Measurements from ENCODE around the gene MAPRE3. TPM values are rescaled to one million over a fixed set of nuclear protein-coding genes. Genes with fewer than 3 reads are reported as not detected.

MAPRE3 gene
- polyA plus RNA-seq, 2 donors: 7.4 to 13.4 TPM

GRCh38 chr2:27019459-27019858 lies 49.0 kb downstream of the MAPRE3 start:
- no peak overlapping the region for H3K27ac ChIP-seq (ENCODE audit: low read depth in 2 of 2, low read length in 1 of 2)
- H3K36me3 ChIP-seq (ENCODE audit: control insufficient read depth in 2 of 2, insufficient read depth in 2 of 2, low read length in 1 of 2): peaks cover 0 to 4% of the 10 kb centered on the region in 2 donors
- H3K4me1 ChIP-seq (ENCODE audit: control insufficient read depth in 2 of 2, insufficient read depth in 2 of 2, low read length in 1 of 2): peaks cover 5 to 6% of the 10 kb centered on the region in 2 donors
- no peaks in the 10 kb centered on the region for H3K9me3 ChIP-seq (ENCODE audit: control insufficient read depth in 2 of 2, insufficient read depth in 1 of 2, low read depth in 1 of 2, low read length in 1 of 2)
- no peak overlapping the region for H3K4me3 ChIP-seq (ENCODE audit: low read depth in 1 of 2, low read length in 2 of 2)
- H3K27me3 ChIP-seq (ENCODE audit: control insufficient read depth in 1 of 2, insufficient read depth in 2 of 2, low read length in 2 of 2): no peaks in the 10 kb centered on the region
- 93% methylated on average over 9 of the region's 9 CpGs for whole genome bisulfite sequencing, 2 donors

GRCh38 chr2:27019931-27020855 lies 49.8 kb downstream of the MAPRE3 start:
- Histone ChIP-seq H3K27me3 (ENCODE audit: control insufficient read depth in 1 of 2, insufficient read depth in 2 of 2, low read length in 2 of 2) (no peaks in the 10 kb centered on the region), H3K4me3 (ENCODE audit: low read depth in 1 of 2, low read length in 2 of 2) (no peak overlapping the region), H3K4me1 (ENCODE audit: control insufficient read depth in 2 of 2, insufficient read depth in 2 of 2, low read length in 1 of 2) (peaks cover 5 to 6% of the 10 kb centered on the region in 2 donors), H3K36me3 (ENCODE audit: control insufficient read depth in 2 of 2, insufficient read depth in 2 of 2, low read length in 1 of 2) (peaks cover 5 to 8% of the 10 kb centered on the region in 2 donors), H3K9me3 (ENCODE audit: control insufficient read depth in 2 of 2, insufficient read depth in 1 of 2, low read depth in 1 of 2, low read length in 1 of 2) (no peaks in the 10 kb centered on the region), H3K27ac (ENCODE audit: low read depth in 2 of 2, low read length in 1 of 2) (no peak overlapping the region)
- 64 to 77% methylated on average over 9 of the region's 9 CpGs for WGBS, 2 donors

GRCh38 chr2:27021253-27022049 lies 51.0 kb downstream of the MAPRE3 start:
- no peak overlapping the region for H3K4me3 ChIP-seq (ENCODE audit: low read depth in 1 of 2, low read length in 2 of 2)
- H3K36me3 ChIP-seq (ENCODE audit: control insufficient read depth in 2 of 2, insufficient read depth in 2 of 2, low read length in 1 of 2): peaks cover 8 to 14% of the 10 kb centered on the region in 2 donors
- no peaks in the 10 kb centered on the region for H3K27me3 ChIP-seq (ENCODE audit: control insufficient read depth in 1 of 2, insufficient read depth in 2 of 2, low read length in 2 of 2)
- H3K4me1 ChIP-seq (ENCODE audit: control insufficient read depth in 2 of 2, insufficient read depth in 2 of 2, low read length in 1 of 2): peaks cover 3 to 5% of the 10 kb centered on the region in 2 donors
- H3K27ac ChIP-seq (ENCODE audit: low read depth in 2 of 2, low read length in 1 of 2): no peak overlapping the region
- 57 to 64% methylated on average over 11 of the region's 11 CpGs for WGBS, 2 donors
- H3K9me3 ChIP-seq (ENCODE audit: control insufficient read depth in 2 of 2, insufficient read depth in 1 of 2, low read depth in 1 of 2, low read length in 1 of 2): no peaks in the 10 kb centered on the region

GRCh38 chr2:27023740-27024139 lies 53.3 kb downstream of the MAPRE3 start:
- Histone ChIP-seq H3K36me3 (ENCODE audit: control insufficient read depth in 2 of 2, insufficient read depth in 2 of 2, low read length in 1 of 2) (peaks cover 8 to 18% of the 10 kb centered on the region in 2 donors), H3K27ac (ENCODE audit: low read depth in 2 of 2, low read length in 1 of 2) (no peak overlapping the region), H3K4me3 (ENCODE audit: low read depth in 1 of 2, low read length in 2 of 2) (no peak overlapping the region), H3K9me3 (ENCODE audit: control insufficient read depth in 2 of 2, insufficient read depth in 1 of 2, low read depth in 1 of 2, low read length in 1 of 2) (no peaks in the 10 kb centered on the region), H3K27me3 (ENCODE audit: control insufficient read depth in 1 of 2, insufficient read depth in 2 of 2, low read length in 2 of 2) (no peaks in the 10 kb centered on the region), H3K4me1 (ENCODE audit: control insufficient read depth in 2 of 2, insufficient read depth in 2 of 2, low read length in 1 of 2) (peaks cover 3 to 5% of the 10 kb centered on the region in 2 donors)
- 91 to 92% methylated on average over 7 of the region's 7 CpGs for WGBS, 2 donors

- WGBS, 2 donors: 82 to 84% methylated on average over 18 of the region's 18 CpGs
- H3K36me3 ChIP-seq (ENCODE audit: control insufficient read depth in 2 of 2, insufficient read depth in 2 of 2, low read length in 1 of 2): peaks cover 8 to 18% of the 10 kb centered on the region in 2 donors
Observed at GRCh38 chr2:27024188-27024587, 53.8 kb downstream of the MAPRE3 start.

GRCh38 chr2:27024812-27025211 lies 54.4 kb downstream of the MAPRE3 start:
- H3K36me3 ChIP-seq (ENCODE audit: control insufficient read depth in 2 of 2, insufficient read depth in 2 of 2, low read length in 1 of 2): peaks cover 8 to 18% of the 10 kb centered on the region in 2 donors
- H3K4me1 ChIP-seq (ENCODE audit: control insufficient read depth in 2 of 2, insufficient read depth in 2 of 2, low read length in 1 of 2): peaks cover 3 to 5% of the 10 kb centered on the region in 2 donors
- WGBS, 2 donors: 85 to 88% methylated on average over 11 to 12 of the region's 12 CpGs
- no peak overlapping the region for H3K27ac ChIP-seq (ENCODE audit: low read depth in 2 of 2, low read length in 1 of 2)
- no peaks in the 10 kb centered on the region for H3K9me3 ChIP-seq (ENCODE audit: control insufficient read depth in 2 of 2, insufficient read depth in 1 of 2, low read depth in 1 of 2, low read length in 1 of 2)
- H3K27me3 ChIP-seq (ENCODE audit: control insufficient read depth in 1 of 2, insufficient read depth in 2 of 2, low read length in 2 of 2): no peaks in the 10 kb centered on the region
- H3K4me3 ChIP-seq (ENCODE audit: low read depth in 1 of 2, low read length in 2 of 2): no peak overlapping the region

More at GRCh38 chr2:27024188-27024587, 53.8 kb downstream of the MAPRE3 start:
- no peaks in the 10 kb centered on the region for H3K27me3 ChIP-seq (ENCODE audit: control insufficient read depth in 1 of 2, insufficient read depth in 2 of 2, low read length in 2 of 2)
- peaks cover 3 to 5% of the 10 kb centered on the region in 2 donors for H3K4me1 ChIP-seq (ENCODE audit: control insufficient read depth in 2 of 2, insufficient read depth in 2 of 2, low read length in 1 of 2)
- H3K9me3 ChIP-seq (ENCODE audit: control insufficient read depth in 2 of 2, insufficient read depth in 1 of 2, low read depth in 1 of 2, low read length in 1 of 2): no peaks in the 10 kb centered on the region
- H3K4me3 ChIP-seq (ENCODE audit: low read depth in 1 of 2, low read length in 2 of 2): no peak overlapping the region
- no peak overlapping the region for H3K27ac ChIP-seq (ENCODE audit: low read depth in 2 of 2, low read length in 1 of 2)

GRCh38 chr2:27025281-27025800 lies 54.9 kb downstream of the MAPRE3 start:
- 92 to 94% methylated on average over 13 of the region's 13 CpGs for WGBS, 2 donors
- Histone ChIP-seq H3K27ac (ENCODE audit: low read depth in 2 of 2, low read length in 1 of 2) (no peak overlapping the region), H3K9me3 (ENCODE audit: control insufficient read depth in 2 of 2, insufficient read depth in 1 of 2, low read depth in 1 of 2, low read length in 1 of 2) (no peaks in the 10 kb centered on the region), H3K36me3 (ENCODE audit: control insufficient read depth in 2 of 2, insufficient read depth in 2 of 2, low read length in 1 of 2) (peaks cover 8 to 18% of the 10 kb centered on the region in 2 donors), H3K4me3 (ENCODE audit: low read depth in 1 of 2, low read length in 2 of 2) (no peak overlapping the region), H3K4me1 (ENCODE audit: control insufficient read depth in 2 of 2, insufficient read depth in 2 of 2, low read length in 1 of 2) (peaks cover 3 to 5% of the 10 kb centered on the region in 2 donors), H3K27me3 (ENCODE audit: control insufficient read depth in 1 of 2, insufficient read depth in 2 of 2, low read length in 2 of 2) (no peaks in the 10 kb centered on the region)

- WGBS, 2 donors: 90 to 92% methylated on average over 24 of the region's 24 CpGs
- Histone ChIP-seq H3K27ac (ENCODE audit: low read depth in 2 of 2, low read length in 1 of 2) (no peak overlapping the region), H3K9me3 (ENCODE audit: control insufficient read depth in 2 of 2, insufficient read depth in 1 of 2, low read depth in 1 of 2, low read length in 1 of 2) (no peaks in the 10 kb centered on the region), H3K27me3 (ENCODE audit: control insufficient read depth in 1 of 2, insufficient read depth in 2 of 2, low read length in 2 of 2) (no peaks in the 10 kb centered on the region), H3K4me1 (ENCODE audit: control insufficient read depth in 2 of 2, insufficient read depth in 2 of 2, low read length in 1 of 2) (peaks cover 3 to 5% of the 10 kb centered on the region in 2 donors), H3K4me3 (ENCODE audit: low read depth in 1 of 2, low read length in 2 of 2) (no peak overlapping the region), H3K36me3 (ENCODE audit: control insufficient read depth in 2 of 2, insufficient read depth in 2 of 2, low read length in 1 of 2) (peaks cover 8 to 18% of the 10 kb centered on the region in 2 donors)
Observed at GRCh38 chr2:27025861-27026851, 55.7 kb downstream of the MAPRE3 start.

All from esophagus (tissue), 2 donors.